Keratinocyte (primary cell): ENCODE results near the gene ZER1. TPM values are rescaled to one million over a fixed set of nuclear protein-coding genes. Genes with fewer than 3 reads are reported as not detected.

Source experiments
- DNase-seq: peaks from one replicate; pipeline ENCODE4 v3.0.0-alpha.2; 2011; ENCODE audit warnings: low read depth, missing footprints, low spot score
- FAIRE-seq: peaks from 2 replicates; lab custom pipeline; 2011; peaks lifted over from hg19 to GRCh38; lab: Jason Lieb, UNC
- H2AFZ ChIP-seq: 2 replicates; pipeline ENCODE4 v1.6.0; 2012; ENCODE audit warnings: low read length, control low read depth, inconsistent platforms; ENCODE audit not compliant: control insufficient read depth
- H3K27ac ChIP-seq: 2 replicates; pipeline ENCODE4 v1.5.1; 2011; ENCODE audit warnings: low read length; ENCODE audit not compliant: control insufficient read depth, insufficient read depth
- H3K27me3 ChIP-seq: 3 replicates; pipeline ENCODE4 v1.6.0; 2011; ENCODE audit warnings: low read length; ENCODE audit not compliant: control insufficient read depth, insufficient read depth; ENCODE audit errors: extremely low read depth
- H3K36me3 ChIP-seq, 2 experiments: 2 replicates in 1 of 2; 3 replicates in 1 of 2; pipeline ENCODE4 v1.5.1; 2011; ENCODE audit warnings: low read length in 2 of 2, mild to moderate bottlenecking in 1 of 2; ENCODE audit not compliant: control insufficient read depth in 2 of 2, insufficient read depth in 2 of 2; ENCODE audit errors: extremely low read depth in 1 of 2
- H3K4me1 ChIP-seq: 3 replicates; pipeline ENCODE4 v1.5.1; 2011; ENCODE audit warnings: low read length; ENCODE audit not compliant: control insufficient read depth, insufficient read depth; ENCODE audit errors: extremely low read depth
- H3K4me2 ChIP-seq: 3 replicates; pipeline ENCODE4 v1.6.0; 2011; ENCODE audit warnings: low read depth, low read length; ENCODE audit not compliant: control insufficient read depth, insufficient read depth; ENCODE audit errors: extremely low read depth
- H3K4me3 ChIP-seq, 3 experiments: fragments of 200-600 bp in 1 of 3; sonication (generic) in 1 of 3; 2 replicates in 2 of 3; 3 replicates in 1 of 3; pipeline ENCODE4 v1.5.1; 2011 to 2016; ENCODE audit warnings: low read length in 3 of 3, mild to moderate bottlenecking in 3 of 3, control low read depth in 2 of 3, inconsistent platforms in 1 of 3, low read depth in 1 of 3, mixed read lengths in 1 of 3, mixed run types in 1 of 3, moderate library complexity in 1 of 3; ENCODE audit not compliant: control insufficient read depth in 2 of 3, insufficient read depth in 2 of 3; ENCODE audit errors: extremely low read depth in 1 of 3
- H3K79me2 ChIP-seq: 2 replicates; pipeline ENCODE4 v1.6.0; 2012; ENCODE audit warnings: low read length; ENCODE audit not compliant: control insufficient read depth, insufficient read depth
- H3K9ac ChIP-seq: 3 replicates; pipeline ENCODE4 v1.6.0; 2011; ENCODE audit warnings: low read length; ENCODE audit not compliant: control insufficient read depth, insufficient read depth; ENCODE audit errors: extremely low read depth
- H3K9me1 ChIP-seq: 3 replicates; pipeline ENCODE4 v1.6.0; 2011; ENCODE audit warnings: low read length; ENCODE audit not compliant: control insufficient read depth, insufficient read depth; ENCODE audit errors: extremely low read depth
- H3K9me3 ChIP-seq: 2 replicates; pipeline ENCODE4 v1.5.1; 2012; ENCODE audit warnings: low read depth, low read length; ENCODE audit not compliant: control insufficient read depth
- H4K20me1 ChIP-seq: 3 replicates; pipeline ENCODE4 v1.6.0; 2011; ENCODE audit warnings: low read length; ENCODE audit not compliant: control insufficient read depth, insufficient read depth; ENCODE audit errors: extremely low read depth
- CTCF ChIP-seq, 3 experiments: IDR thresholded peaks in 1 of 3; conservative IDR thresholded peaks in 1 of 3; optimal IDR thresholded peaks in 1 of 3; 2 replicates in 2 of 3; 3 replicates in 1 of 3; pipeline versions ENCODE3 to v1.5.1; 2011; ENCODE audit warnings: low read length in 3 of 3, mild to moderate bottlenecking in 3 of 3, moderate library complexity in 2 of 3, control low read depth in 1 of 3, inconsistent platforms in 1 of 3; ENCODE audit not compliant: insufficient read depth in 2 of 3; ENCODE audit errors: extremely low read depth in 1 of 3
- EZH2 ChIP-seq: IDR thresholded peaks from one replicate; pipeline ENCODE4 v1.6.1; 2012; ENCODE audit warnings: inconsistent platforms, mild to moderate bottlenecking, low read length, moderate library complexity
- dilution Hi-C: fragments of 300-500 bp; cut with MboI; formaldehyde crosslinking; loops from one replicate; pipeline ENCODE4 v1.7.0; 2020; ENCODE audit warnings: low sequenced_read_pairs; ENCODE audit not compliant: extremely low pct_ligation_motif_present
- polyA plus RNA-seq, 5 experiments: library from polyadenylated mRNA; depleted of rRNA in 3 of 5; stranded (reverse) in 3 of 5; stranded (forward) in 1 of 5; unstranded in 1 of 5; fragments of >200 nt; gene quantifications; 1 replicate in 1 of 5; 2 replicates in 3 of 5; 3 replicates in 1 of 5; pipeline versions ENCODE4 v1.2.1 to v1.2.3, GENCODE V29; 2011 to 2012; ENCODE audit warnings: missing spikeins in 2 of 5, low read depth in 1 of 5, low replicate concordance in 1 of 5

The ZER1 gene
- polyA plus RNA-seq, 1 donor (not counting 4 experiments of a cell fraction or from before 2014, with no cell fraction given): 14.9 TPM

- FAIRE-seq: no peak
- Histone ChIP-seq H3K9me1 (no peaks in the 10 kb centered on the region), H3K4me3 (no peak overlapping the region), H3K9ac (no peak overlapping the region), H3K4me1 (peaks cover 8% of the 10 kb centered on the region), H3K36me3 (no peaks in the 10 kb centered on the region), H2AFZ (no peak overlapping the region), H3K27me3 (no peaks in the 10 kb centered on the region), H4K20me1 (no peaks in the 10 kb centered on the region), H3K9me3 (no peaks in the 10 kb centered on the region), H3K79me2 (peaks cover 8% of the 10 kb centered on the region), H3K4me2 (no peak overlapping the region), H3K27ac (no peak overlapping the region)
- no peak for TF ChIP-seq EZH2
- no peak for TF ChIP-seq CTCF (optimal IDR thresholded peaks at IDR 0.05 in 1 of 3, IDR thresholded peaks at IDR 0.05 in 1 of 3, conservative IDR thresholded peaks at IDR 0.05 in 1 of 3; ENCODE audit: extremely low read depth in 1 of 3, insufficient read depth in 2 of 3, low read length in 3 of 3)
- DNase-seq: no peak
- dilution Hi-C loops: no loop called here
Observed at GRCh38 chr9:128774804-128775203, 3.1 kb upstream of the ZER1 start.

- peaks cover 0 to 1% of the 10 kb centered on the region in 2 experiments for H3K36me3 ChIP-seq
- H3K9me1 ChIP-seq: no peaks in the 10 kb centered on the region
- no peaks in the 10 kb centered on the region for H3K9me3 ChIP-seq
- no peak overlapping the region for H3K4me2 ChIP-seq
- H3K27me3 ChIP-seq: no peaks in the 10 kb centered on the region
- no peaks in the 10 kb centered on the region for H4K20me1 ChIP-seq
- H3K9ac ChIP-seq: no peak overlapping the region
- FAIRE-seq (no peak), DNase-seq (no peak)
- TF ChIP-seq CTCF (optimal IDR thresholded peaks at IDR 0.05 in 1 of 3, IDR thresholded peaks at IDR 0.05 in 1 of 3, conservative IDR thresholded peaks at IDR 0.05 in 1 of 3; ENCODE audit: extremely low read depth in 1 of 3, insufficient read depth in 2 of 3, low read length in 3 of 3) (no peak), EZH2 (no peak)
- H3K27ac ChIP-seq: no peak overlapping the region
- no peak overlapping the region for H3K4me3 ChIP-seq
- peaks cover 8% of the 10 kb centered on the region for H3K4me1 ChIP-seq
- H2AFZ ChIP-seq: no peak overlapping the region
- dilution Hi-C loops: no loop called here
- peaks cover 14% of the 10 kb centered on the region for H3K79me2 ChIP-seq
Observed at GRCh38 chr9:128773049-128773448, 1.3 kb upstream of the ZER1 start.
